Common myeloid progenitor, CD34-positive (primary cell): ENCODE data around the gene ABCC5.
A peak's percentile ranks its signal among the peaks of the same experiment; 100 is the strongest.

Source experiments
- CTCF ChIA-PET: fragments of 350-600 bp; sonication (Branson Sonifier 250); formaldehyde crosslinking; loops from one replicate; lab custom pipeline; 2021; ENCODE audit warnings: antibody characterized with exemption; lab: Charles Lee
- POLR2A ChIA-PET: fragments of 350-600 bp; sonication (Branson Sonifier 250); formaldehyde crosslinking; loops from one replicate; lab custom pipeline; 2021; ENCODE audit warnings: antibody characterized with exemption; lab: Charles Lee
- DNase-seq, 3 donors: peaks; one replicate each; pipeline versions ENCODE4 v3.0.0 to v3.0.0-alpha.2; 2013
- H3K27ac ChIP-seq, 2 experiments: 1 replicate in 1 of 2; 2 replicates in 1 of 2; pipeline ENCODE4 v1.7.0; 2013; ENCODE audit warnings: inconsistent platforms in 2 of 2, low read length in 2 of 2, mild to moderate bottlenecking in 2 of 2, low read depth in 1 of 2, moderate library complexity in 1 of 2; ENCODE audit not compliant: severe bottlenecking in 2 of 2, insufficient read depth in 1 of 2, poor library complexity in 1 of 2
- H3K27me3 ChIP-seq, 5 experiments: replicated peaks in 2 of 5; 1 replicate in 3 of 5; 2 replicates in 2 of 5; pipeline versions ENCODE4 v1.6.1 to v1.7.0; 2013; ENCODE audit warnings: low read length in 4 of 5, mild to moderate bottlenecking in 2 of 5, moderate library complexity in 2 of 5, inconsistent platforms in 1 of 5; ENCODE audit not compliant: insufficient read depth in 5 of 5, control insufficient read depth in 4 of 5
- H3K36me3 ChIP-seq, 4 experiments: 1 replicate in 2 of 4; 2 replicates in 2 of 4; pipeline versions ENCODE4 v1.6.1 to v1.7.0; 2013; ENCODE audit warnings: low read length in 3 of 4, control low read depth in 1 of 4, mild to moderate bottlenecking in 1 of 4; ENCODE audit not compliant: control insufficient read depth in 4 of 4, insufficient read depth in 4 of 4
- H3K4me1 ChIP-seq, 4 experiments: 1 replicate in 3 of 4; 2 replicates in 1 of 4; pipeline versions ENCODE4 v1.6.1 to v1.7.1; 2013; ENCODE audit warnings: low read length in 3 of 4, mild to moderate bottlenecking in 3 of 4, control low read depth in 1 of 4, inconsistent platforms in 1 of 4, moderate library complexity in 1 of 4; ENCODE audit not compliant: control insufficient read depth in 4 of 4, insufficient read depth in 4 of 4; ENCODE audit errors: control extremely low read depth in 1 of 4
- H3K4me3 ChIP-seq, 7 experiments: 1 replicate in 4 of 7; 2 replicates in 3 of 7; pipeline versions ENCODE4 v1.5.1 to v1.7.0; 2013; ENCODE audit warnings: mild to moderate bottlenecking in 7 of 7, low read length in 6 of 7, moderate library complexity in 6 of 7, inconsistent platforms in 2 of 7, low read depth in 2 of 7, control low read depth in 1 of 7; ENCODE audit not compliant: insufficient read depth in 4 of 7, control insufficient read depth in 1 of 7; ENCODE audit errors: extremely low read depth in 1 of 7
- H3K9me3 ChIP-seq, 5 experiments: 1 replicate in 4 of 5; 2 replicates in 1 of 5; pipeline versions ENCODE4 v1.6.1 to v1.7.1; 2013; ENCODE audit warnings: low read length in 4 of 5, mild to moderate bottlenecking in 2 of 5, inconsistent platforms in 1 of 5, low read depth in 1 of 5, moderate library complexity in 1 of 5; ENCODE audit not compliant: control insufficient read depth in 4 of 5, insufficient read depth in 2 of 5; ENCODE audit errors: control extremely low read depth in 1 of 5
- WGBS: methylation state at CpG from one replicate; pipeline ENCODE4 v1.1.5; 2013; ENCODE audit not compliant: insufficient coverage; 5-methylcytosine and 5-hydroxymethylcytosine counted together

ABCC5 gene

DNA sequence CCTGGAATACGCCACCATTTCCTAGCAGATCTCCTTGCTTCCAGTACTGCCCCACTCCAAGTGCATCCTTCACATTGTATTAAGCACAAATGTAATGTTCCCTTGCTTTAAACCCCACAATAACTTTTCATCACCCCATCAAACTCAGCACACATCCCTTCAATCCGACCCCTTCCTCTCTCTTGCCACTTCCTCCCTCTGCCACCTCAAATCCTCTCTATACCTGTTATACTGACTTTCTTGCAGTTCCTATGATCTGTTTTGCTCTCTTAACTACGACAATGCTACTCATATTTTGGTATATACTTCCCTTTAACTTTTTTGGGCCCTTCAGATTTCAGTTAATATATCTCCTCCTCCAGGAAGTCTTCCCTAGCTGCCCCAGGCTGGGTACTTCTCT lies 147.1 kb downstream of the ABCC5 start:
- Histone ChIP-seq H3K27me3 (no peaks in the 10 kb centered on the region), H3K27ac (no peak overlapping the region), H3K36me3 (peaks cover 3 to 20% (median 11%) of the 10 kb centered on the region in 4 experiments), H3K4me3 (no peak overlapping the region), H3K9me3 (no peaks in the 10 kb centered on the region), H3K4me1 (peaks cover 9 to 26% (median 17%) of the 10 kb centered on the region in 4 experiments)
- 44% methylated on average over 2 of the region's 3 CpGs for WGBS
- ChIA-PET CTCF (interaction anchor here (1.0 to 2.2 kb wide), 2 partner anchors 14 kb away, joined by 6 to 12 read pairs; partner anchors contain the start of gene PARL), POLR2A (interaction anchor here (1.0 kb wide), 2 partner anchors 10 to 14 kb away, joined by 3 to 5 read pairs; partner anchors contain the start of gene PARL)
- DNase-seq, result peak in 2 of 3 donors; percentile 23 to 26
